ENCODE data around the gene CACNB4. TPM values are rescaled to one million over a fixed set of nuclear protein-coding genes. Genes with fewer than 3 reads are reported as not detected.

Gene CACNB4
- total RNA-seq, 1 experiment from 2014 or later, result 2.0 TPM

- no peaks in the 10 kb centered on the region for H3K27me3 ChIP-seq (ENCODE audit: insufficient read depth, low read length)
- ChIA-PET RAD21 (ENCODE audit: low non-redundant PET in 1 of 2, low total read pairs in 2 of 2, uncharacterized antibody in 2 of 2, unreplicated experiment in 2 of 2) (no interaction called here), CTCF (no interaction called here), POLR2A (no interaction called here)
- no peaks in the 10 kb centered on the region for H3K9me3 ChIP-seq (ENCODE audit: control insufficient read depth in 1 of 2, insufficient read depth in 1 of 2, low read depth in 1 of 2, low read length in 2 of 2)
- no peak overlapping the region for H3K27ac ChIP-seq (ENCODE audit: low read depth, low read length)
- H2AFZ ChIP-seq (ENCODE audit: low read depth, low read length, poor library complexity, severe bottlenecking), result no peak overlapping the region
- H3K9ac ChIP-seq (ENCODE audit: low read length), result no peak overlapping the region
- H4K20me1 ChIP-seq (ENCODE audit: insufficient read depth), result no peaks in the 10 kb centered on the region
- H3K36me3 ChIP-seq (ENCODE audit: control insufficient read depth in 1 of 2, insufficient read depth in 2 of 2, low read length in 2 of 2), result no peaks in the 10 kb centered on the region
- no peak overlapping the region for H3K4me2 ChIP-seq (ENCODE audit: low read length)
- H3K9me2 ChIP-seq (ENCODE audit: insufficient read depth), result no peaks in the 10 kb centered on the region
- no TSS peak for BruUV-seq (replicated peaks)
- DNase-seq (ENCODE audit: low read depth, low spot score), result no peak
- no peak overlapping the region for H3K4me3 ChIP-seq (replicated peaks in 1 of 2; ENCODE audit: low read depth in 1 of 2, low read length in 2 of 2)
- no peaks in the 10 kb centered on the region for H3K79me2 ChIP-seq (ENCODE audit: insufficient read depth, low read length)
- intact Hi-C loops (cut with micrococcal nuclease), result no loop called here
- no peak for ATAC-seq
- no peak for TF ChIP-seq ZBTB33 (IDR thresholded peaks at IDR 0.05; ENCODE audit: extremely low read depth, insufficient replicate concordance, low read length)
- no peak for TF ChIP-seq EZH2phosphoT487 (IDR thresholded peaks at IDR 0.05; ENCODE audit: borderline replicate concordance)
- no peak for TF ChIP-seq POLR2AphosphoS5 (IDR thresholded peaks at IDR 0.05; ENCODE audit: low read depth, low read length)
- TF ChIP-seq MAX (IDR thresholded peaks at IDR 0.05), result no peak
- TF ChIP-seq RAD21 (IDR thresholded peaks at IDR 0.05; ENCODE audit: low read depth), result no peak
- no peak for TF ChIP-seq ELF1 (IDR thresholded peaks at IDR 0.05; ENCODE audit: borderline replicate concordance, low read depth)
- no peak for TF ChIP-seq EZH2 (IDR thresholded peaks at IDR 0.05)
- no peak for TF ChIP-seq SRF (IDR thresholded peaks at IDR 0.05; ENCODE audit: low read depth)
- no peak for TF ChIP-seq SP1 (IDR thresholded peaks at IDR 0.05; ENCODE audit: low read depth)
- TF ChIP-seq, protein P1, sequence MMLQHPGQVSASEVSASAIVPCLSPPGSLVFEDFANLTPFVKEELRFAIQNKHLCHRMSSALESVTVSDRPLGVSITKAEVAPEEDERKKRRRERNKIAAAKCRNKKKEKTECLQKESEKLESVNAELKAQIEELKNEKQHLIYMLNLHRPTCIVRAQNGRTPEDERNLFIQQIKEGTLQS (IDR thresholded peaks at IDR 0.05), result no peak
- TF ChIP-seq CTCF (IDR thresholded peaks at IDR 0.05 in 2 of 3, conservative IDR thresholded peaks at IDR 0.05 in 1 of 3; ENCODE audit: borderline replicate concordance in 1 of 3, insufficient read depth in 1 of 3, low read depth in 2 of 3, low read length in 2 of 3), result no peak
- peaks cover 13 to 16% of the 10 kb centered on the region in 2 experiments for H3K4me1 ChIP-seq (ENCODE audit: control insufficient read depth in 1 of 2, insufficient read depth in 2 of 2, low read length in 2 of 2)
Observed at GRCh38 chr2:152050915-152051314, 47.9 kb downstream of the CACNB4 start.

Measured in HCT116 (cell line).